Endothelial cell of umbilical vein (primary cell): ENCODE data around the gene PLEKHA4. TPM values are rescaled to one million over a fixed set of nuclear protein-coding genes. Genes with fewer than 3 reads are reported as not detected.

Experiments used
- BruUV-seq: library from RNA; stranded (reverse); fragments of 400-500 nt; replicated peaks from 2 replicates; lab custom pipeline; 2021; lab: Mats Ljungman, UMichigan
- CTCF ChIA-PET: fragments of 300-600, 350-600 bp; sonication (Branson Sonifier 250); formaldehyde crosslinking; loops from one replicate; lab custom pipeline; 2021; ENCODE audit warnings: antibody characterized with exemption, inconsistent platforms; lab: Charles Lee
- POLR2A ChIA-PET: fragments of 300-600, 350-600 bp; sonication (Branson Sonifier 250); formaldehyde crosslinking; loops from one replicate; lab custom pipeline; 2021; ENCODE audit warnings: antibody characterized with exemption, inconsistent platforms; lab: Charles Lee
- DNase-seq: peaks from one replicate; pipeline ENCODE4 v3.0.0-alpha.2; 2011; ENCODE audit warnings: low read depth, low spot score
- FAIRE-seq: peaks from 2 replicates; lab custom pipeline; 2011; peaks lifted over from hg19 to GRCh38; lab: Jason Lieb, UNC
- H2AFZ ChIP-seq: 2 replicates; pipeline ENCODE4 v1.6.0; 2012; ENCODE audit warnings: low read depth, low read length, control low read depth, inconsistent platforms
- H3K27ac ChIP-seq: 2 replicates; pipeline ENCODE4 v1.5.1; 2011; ENCODE audit warnings: low read depth, mild to moderate bottlenecking, control low read depth, low read length, moderate library complexity; ENCODE audit not compliant: insufficient read depth
- H3K27me3 ChIP-seq, 2 experiments: 2 replicates each; pipeline versions ENCODE4 v1.6.0 to v1.6.1; 2011; ENCODE audit warnings: low read length in 2 of 2, mixed read lengths in 1 of 2; ENCODE audit not compliant: control insufficient read depth in 2 of 2, insufficient read depth in 2 of 2
- H3K36me3 ChIP-seq, 2 experiments: 2 replicates in 1 of 2; 3 replicates in 1 of 2; pipeline ENCODE4 v1.5.1; 2011; ENCODE audit warnings: low read length in 2 of 2, mild to moderate bottlenecking in 1 of 2, moderate library complexity in 1 of 2; ENCODE audit not compliant: control insufficient read depth in 2 of 2, insufficient read depth in 2 of 2; ENCODE audit errors: extremely low read depth in 1 of 2
- H3K4me1 ChIP-seq: 3 replicates; pipeline ENCODE4 v1.5.1; 2011; ENCODE audit warnings: mild to moderate bottlenecking, low read length; ENCODE audit not compliant: control insufficient read depth, insufficient read depth; ENCODE audit errors: extremely low read depth
- H3K4me2 ChIP-seq: 2 replicates; pipeline ENCODE4 v1.6.1; 2011; ENCODE audit warnings: low read length, control low read depth, mixed read lengths; ENCODE audit not compliant: insufficient read depth
- H3K4me3 ChIP-seq, 3 experiments: fragments of 200-600 bp in 1 of 3; sonication (generic), shearing (Covaris generic) in 1 of 3; replicated peaks in 1 of 3; 2 replicates each; pipeline ENCODE4 v1.5.1; 2011 to 2016; ENCODE audit warnings: control low read depth in 3 of 3, low read length in 3 of 3, mild to moderate bottlenecking in 2 of 3, inconsistent platforms in 1 of 3, low read depth in 1 of 3, moderate library complexity in 1 of 3; ENCODE audit not compliant: insufficient read depth in 1 of 3
- H3K79me2 ChIP-seq: 2 replicates; pipeline ENCODE4 v1.6.0; 2012; ENCODE audit warnings: low read length, inconsistent platforms; ENCODE audit not compliant: control insufficient read depth, insufficient read depth
- H3K9ac ChIP-seq: replicated peaks from 2 replicates; pipeline ENCODE3; 2011; ENCODE audit warnings: low read length, control low read depth; ENCODE audit not compliant: insufficient read depth; ENCODE audit errors: extremely low read depth
- H3K9me1 ChIP-seq: replicated peaks from 3 replicates; pipeline ENCODE4 v1.6.0; 2011; ENCODE audit warnings: mild to moderate bottlenecking, low read length; ENCODE audit not compliant: control insufficient read depth, insufficient read depth; ENCODE audit errors: extremely low read depth
- H3K9me3 ChIP-seq: replicated peaks from 2 replicates; pipeline ENCODE4 v1.5.1; 2012; ENCODE audit warnings: low read length, inconsistent platforms; ENCODE audit not compliant: control insufficient read depth, insufficient read depth
- H4K20me1 ChIP-seq: replicated peaks from 2 replicates; pipeline ENCODE3; 2011; ENCODE audit warnings: mild to moderate bottlenecking, low read length; ENCODE audit not compliant: control insufficient read depth, insufficient read depth; ENCODE audit errors: extremely low read depth
- EZH2 ChIP-seq: IDR thresholded peaks from 2 replicates; pipeline ENCODE4 v1.6.1; 2012; ENCODE audit warnings: borderline replicate concordance, low read depth, mild to moderate bottlenecking, moderate library complexity, low read length, inconsistent platforms; ENCODE audit not compliant: severe bottlenecking
- FOS ChIP-seq: IDR thresholded peaks from 2 replicates; pipeline ENCODE4 v1.6.1; 2011; ENCODE audit warnings: mild to moderate bottlenecking, low read length, moderate library complexity, borderline replicate concordance; ENCODE audit not compliant: insufficient read depth
- GATA2 ChIP-seq: IDR thresholded peaks from 2 replicates; pipeline ENCODE4 v1.7.0; 2011; ENCODE audit warnings: low read depth, mild to moderate bottlenecking, moderate library complexity, mixed read lengths, low read length; ENCODE audit not compliant: insufficient read length, insufficient read depth
- JUN ChIP-seq: IDR thresholded peaks from 2 replicates; pipeline ENCODE4 v1.6.1; 2011; ENCODE audit warnings: borderline replicate concordance, low read depth; ENCODE audit not compliant: insufficient read length, insufficient read depth
- MYC ChIP-seq: IDR thresholded peaks from one replicate; pipeline ENCODE4 v1.6.1; 2011; ENCODE audit warnings: mild to moderate bottlenecking, low read depth, low read length
- POLR2A ChIP-seq: IDR thresholded peaks from 2 replicates; pipeline ENCODE4 v1.6.1; 2012; ENCODE audit warnings: low read depth, mild to moderate bottlenecking, control low read depth, low read length
- POLR2AphosphoS5 ChIP-seq: IDR thresholded peaks from 2 replicates; pipeline ENCODE4 v1.6.1; 2012; ENCODE audit warnings: low read depth, mild to moderate bottlenecking, control low read depth, low read length, moderate library complexity; ENCODE audit not compliant: insufficient read depth
- dilution Hi-C: fragments of 300-500 bp; cut with MboI; formaldehyde crosslinking; loops from one replicate; pipeline ENCODE4 v1.15.0; 2019; ENCODE audit warnings: low sequenced_read_pairs; ENCODE audit not compliant: extremely low pct_ligation_motif_present
- intact Hi-C: fragments of 100-400 bp; cut with micrococcal nuclease; formaldehyde crosslinking; loops from one replicate; pipeline ENCODE4 v1.10.0; 2022
- polyA plus RNA-seq, 4 experiments: library from polyadenylated mRNA; depleted of rRNA in 3 of 4; stranded (reverse) in 3 of 4; unstranded in 1 of 4; fragments of >200 nt; gene quantifications; 2 replicates each; pipeline versions ENCODE4 v1.2.1 to v1.2.3, GENCODE V29; 2011 to 2012; ENCODE audit warnings: missing spikeins in 1 of 4
- total RNA-seq: library from RNA; stranded (reverse); gene quantifications from 2 replicates; pipeline ENCODE4 v1.2.3, GENCODE V29; 2021
- TF ChIP-seq, protein P1 (sequence below): IDR thresholded peaks from 2 replicates; pipeline ENCODE4 v1.6.1; 2011; ENCODE audit not compliant: insufficient read depth, insufficient read length
- TF ChIP-seq, protein P2 (sequence below), 2 donors: IDR thresholded peaks; 1 replicate in 1 of 2; 2 replicates in 1 of 2; pipeline ENCODE4 v1.5.1; 2011; ENCODE audit warnings: low read length in 2 of 2, mild to moderate bottlenecking in 2 of 2, moderate library complexity in 2 of 2, control low read depth in 1 of 2, inconsistent platforms in 1 of 2, low read depth in 1 of 2; ENCODE audit not compliant: insufficient read depth in 1 of 2; ENCODE audit errors: extremely low read depth in 1 of 2

The PLEKHA4 gene
- total and polyA plus RNA-seq, 2 donors (not counting 3 experiments of a cell fraction or from before 2014, with no cell fraction given), result 4.5 to 10.1 TPM

DNA sequence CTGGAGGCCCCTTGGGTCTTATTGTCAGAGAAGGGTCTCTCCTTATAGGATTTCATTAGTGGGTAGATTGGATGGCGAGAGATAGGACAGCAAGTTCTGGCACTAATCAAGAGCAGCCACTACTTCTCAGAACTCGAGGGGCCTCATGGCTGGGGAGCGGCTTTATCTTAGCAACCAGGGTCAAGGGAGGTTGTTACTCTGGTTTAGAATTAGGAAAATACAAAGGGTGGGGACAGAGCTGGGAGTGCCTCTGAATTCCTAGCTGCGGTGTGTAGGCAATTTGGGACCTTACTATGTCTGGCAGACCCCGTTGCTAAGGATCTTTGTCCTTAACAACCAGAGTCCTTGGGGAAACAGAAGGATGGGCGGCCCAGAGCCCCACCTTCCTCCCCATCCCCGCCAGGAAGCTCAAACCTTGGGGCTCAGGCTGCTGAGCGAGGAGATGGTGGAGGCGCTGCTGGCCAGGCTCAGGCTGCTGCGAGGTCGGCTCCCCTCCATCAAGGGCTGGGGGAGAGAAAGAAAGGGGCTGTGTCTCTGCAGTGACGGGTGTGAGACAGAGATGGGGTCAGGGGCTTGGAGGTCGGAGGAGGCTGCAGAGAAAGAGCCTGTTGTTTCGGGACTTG is 1.2 kb downstream of the PLEKHA4 start:
- TF ChIP-seq POLR2A, result no peak
- TF ChIP-seq POLR2AphosphoS5, result no peak
- TF ChIP-seq, protein P1, sequence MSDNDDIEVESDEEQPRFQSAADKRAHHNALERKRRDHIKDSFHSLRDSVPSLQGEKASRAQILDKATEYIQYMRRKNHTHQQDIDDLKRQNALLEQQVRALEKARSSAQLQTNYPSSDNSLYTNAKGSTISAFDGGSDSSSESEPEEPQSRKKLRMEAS, result no peak
- TF ChIP-seq, protein P2, sequence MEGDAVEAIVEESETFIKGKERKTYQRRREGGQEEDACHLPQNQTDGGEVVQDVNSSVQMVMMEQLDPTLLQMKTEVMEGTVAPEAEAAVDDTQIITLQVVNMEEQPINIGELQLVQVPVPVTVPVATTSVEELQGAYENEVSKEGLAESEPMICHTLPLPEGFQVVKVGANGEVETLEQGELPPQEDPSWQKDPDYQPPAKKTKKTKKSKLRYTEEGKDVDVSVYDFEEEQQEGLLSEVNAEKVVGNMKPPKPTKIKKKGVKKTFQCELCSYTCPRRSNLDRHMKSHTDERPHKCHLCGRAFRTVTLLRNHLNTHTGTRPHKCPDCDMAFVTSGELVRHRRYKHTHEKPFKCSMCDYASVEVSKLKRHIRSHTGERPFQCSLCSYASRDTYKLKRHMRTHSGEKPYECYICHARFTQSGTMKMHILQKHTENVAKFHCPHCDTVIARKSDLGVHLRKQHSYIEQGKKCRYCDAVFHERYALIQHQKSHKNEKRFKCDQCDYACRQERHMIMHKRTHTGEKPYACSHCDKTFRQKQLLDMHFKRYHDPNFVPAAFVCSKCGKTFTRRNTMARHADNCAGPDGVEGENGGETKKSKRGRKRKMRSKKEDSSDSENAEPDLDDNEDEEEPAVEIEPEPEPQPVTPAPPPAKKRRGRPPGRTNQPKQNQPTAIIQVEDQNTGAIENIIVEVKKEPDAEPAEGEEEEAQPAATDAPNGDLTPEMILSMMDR (IDR thresholded peaks at IDR 0.05; ENCODE audit: extremely low read depth in 1 of 2, insufficient read depth in 1 of 2, low read depth in 1 of 2, low read length in 2 of 2), result no peak
- no peak for TF ChIP-seq EZH2
- TF ChIP-seq MYC, result no peak
- no peak for TF ChIP-seq GATA2
- TF ChIP-seq FOS, result no peak
- no peak for TF ChIP-seq JUN
- H2AFZ ChIP-seq, result no peak overlapping the region
- no peaks in the 10 kb centered on the region for H3K9me3 ChIP-seq
- no peak for DNase-seq
- intact Hi-C loops, result no loop called here
- ChIA-PET POLR2A (no interaction called here), CTCF (interaction anchor here (2.1 to 2.6 kb wide), 2 partner anchors 25 to 72 kb away, joined by 7 to 9 read pairs; no protein-coding TSS in a partner anchor)
- BruUV-seq, result no TSS peak
- H3K9ac ChIP-seq, result no peak overlapping the region
- H3K36me3 ChIP-seq, result no peaks in the 10 kb centered on the region
- dilution Hi-C loops, result no loop called here
- peaks cover 9% of the 10 kb centered on the region for H3K4me1 ChIP-seq
- H3K27ac ChIP-seq, result no peak overlapping the region
- no peaks in the 10 kb centered on the region for H4K20me1 ChIP-seq
- FAIRE-seq, result no peak
- H3K4me3 ChIP-seq, result peak overlapping the region in 1 of 3 experiments; percentile 1
- H3K79me2 ChIP-seq, result no peaks in the 10 kb centered on the region
- peak overlapping the region; percentile 37 for H3K4me2 ChIP-seq
- no peaks in the 10 kb centered on the region for H3K9me1 ChIP-seq
- no peaks in the 10 kb centered on the region for H3K27me3 ChIP-seq
